ENCODE data around the gene SBK3. TPM values are rescaled to one million over a fixed set of nuclear protein-coding genes. Genes with fewer than 3 reads are reported as not detected.
"Not testable (repeated sequence)": the region's sequence is repeated elsewhere in the genome, so short reads cannot be mapped to it uniquely, and the experiment has no call there.

Gene SBK3, protein sequence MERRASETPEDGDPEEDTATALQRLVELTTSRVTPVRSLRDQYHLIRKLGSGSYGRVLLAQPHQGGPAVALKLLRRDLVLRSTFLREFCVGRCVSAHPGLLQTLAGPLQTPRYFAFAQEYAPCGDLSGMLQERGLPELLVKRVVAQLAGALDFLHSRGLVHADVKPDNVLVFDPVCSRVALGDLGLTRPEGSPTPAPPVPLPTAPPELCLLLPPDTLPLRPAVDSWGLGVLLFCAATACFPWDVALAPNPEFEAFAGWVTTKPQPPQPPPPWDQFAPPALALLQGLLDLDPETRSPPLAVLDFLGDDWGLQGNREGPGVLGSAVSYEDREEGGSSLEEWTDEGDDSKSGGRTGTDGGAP
- not detected for total RNA-seq

DNA sequence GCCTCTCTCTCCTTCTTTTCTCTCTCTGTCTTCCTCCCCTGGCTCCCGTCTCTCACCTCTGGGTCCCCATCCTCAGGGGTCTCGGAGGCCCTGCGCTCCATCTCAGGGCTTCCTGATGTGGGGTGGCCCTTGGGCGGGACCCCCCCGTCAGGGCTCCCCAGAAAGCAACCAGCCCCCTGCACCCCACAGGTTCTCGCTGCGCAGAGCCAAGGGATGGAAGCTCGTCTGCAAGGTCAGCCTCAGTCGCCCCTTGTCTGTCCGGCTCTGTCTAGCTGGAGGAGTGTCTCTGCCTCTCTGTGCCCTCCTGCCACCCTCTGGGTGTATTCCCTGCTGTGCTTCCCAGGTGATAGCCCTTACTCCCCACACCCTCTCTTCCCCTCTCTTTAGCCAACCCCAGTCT, at the start of gene SBK3:
Gene SBK3, minus strand, starts transcription at position 101 of the 400 bp plus-strand sequence. Its CDS starts 0 bp downstream, at position 101.
- H3K27ac Mint-ChIP-seq = no peak within 1 kb of the TSS
- H3K36me3 Mint-ChIP-seq = no peaks in the 10 kb centered on the region
- no peaks in the 10 kb centered on the region for H3K4me1 Mint-ChIP-seq (ENCODE audit: low read depth)
- H3K27me3 Mint-ChIP-seq = peaks cover 20% of the 10 kb centered on the region
- no peaks in the 10 kb centered on the region for H3K9me3 Mint-ChIP-seq
- POLR2A ChIA-PET = no interaction called here
- intact Hi-C loops (cut with micrococcal nuclease) = no loop called here
- DNase-seq = no peak
- no peak within 1 kb of the TSS for H3K4me3 Mint-ChIP-seq
- CTCF ChIA-PET = no interaction called here

DNA sequence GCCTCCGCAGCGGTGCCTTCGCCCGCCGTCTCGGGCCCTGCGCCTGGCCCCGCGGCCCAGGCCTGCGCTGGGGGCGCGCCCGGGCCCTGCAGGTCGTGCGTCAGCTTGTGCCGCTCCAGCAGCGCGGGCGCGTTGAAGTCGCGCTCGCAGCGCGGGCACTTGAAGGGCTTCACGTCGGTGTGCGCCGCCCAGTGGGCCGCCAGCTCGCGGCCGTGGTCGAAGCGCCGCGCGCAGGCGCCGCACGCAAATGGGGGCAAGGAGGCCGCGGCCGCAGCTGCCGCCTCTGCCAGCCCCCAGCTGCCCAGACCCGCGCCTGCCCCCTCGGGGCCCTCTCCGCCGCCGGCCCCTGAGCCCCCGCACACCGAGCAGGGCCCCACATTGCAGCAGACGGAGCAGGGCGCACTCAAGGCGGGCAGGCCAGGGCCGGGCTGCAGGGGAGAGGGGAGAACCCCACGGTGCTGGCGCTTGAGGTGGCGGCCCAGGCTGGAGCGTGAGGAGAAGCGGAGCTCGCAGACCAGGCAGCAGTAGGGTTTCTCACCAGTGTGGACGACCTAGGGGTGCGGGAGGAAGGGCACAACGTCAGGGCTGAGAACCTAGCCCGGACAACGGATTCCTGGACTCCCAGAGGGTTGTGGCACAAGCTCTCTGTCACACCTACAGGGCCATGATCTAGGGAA, 47.9 kb upstream of the SBK3 start:
- no peak for DNase-seq
- CTCF ChIA-PET = no interaction called here
- POLR2A ChIA-PET = no interaction called here
- intact Hi-C loops (cut with micrococcal nuclease) = no loop called here
- Mint-ChIP-seq H3K9me3 (no peaks in the 10 kb centered on the region), H3K27me3 (no peaks in the 10 kb centered on the region), H3K4me3 (no peak overlapping the region), H3K27ac (no peak overlapping the region), H3K4me1 (ENCODE audit: low read depth) (peaks cover 4% of the 10 kb centered on the region), H3K36me3 (peaks cover 33% of the 10 kb centered on the region)

DNA sequence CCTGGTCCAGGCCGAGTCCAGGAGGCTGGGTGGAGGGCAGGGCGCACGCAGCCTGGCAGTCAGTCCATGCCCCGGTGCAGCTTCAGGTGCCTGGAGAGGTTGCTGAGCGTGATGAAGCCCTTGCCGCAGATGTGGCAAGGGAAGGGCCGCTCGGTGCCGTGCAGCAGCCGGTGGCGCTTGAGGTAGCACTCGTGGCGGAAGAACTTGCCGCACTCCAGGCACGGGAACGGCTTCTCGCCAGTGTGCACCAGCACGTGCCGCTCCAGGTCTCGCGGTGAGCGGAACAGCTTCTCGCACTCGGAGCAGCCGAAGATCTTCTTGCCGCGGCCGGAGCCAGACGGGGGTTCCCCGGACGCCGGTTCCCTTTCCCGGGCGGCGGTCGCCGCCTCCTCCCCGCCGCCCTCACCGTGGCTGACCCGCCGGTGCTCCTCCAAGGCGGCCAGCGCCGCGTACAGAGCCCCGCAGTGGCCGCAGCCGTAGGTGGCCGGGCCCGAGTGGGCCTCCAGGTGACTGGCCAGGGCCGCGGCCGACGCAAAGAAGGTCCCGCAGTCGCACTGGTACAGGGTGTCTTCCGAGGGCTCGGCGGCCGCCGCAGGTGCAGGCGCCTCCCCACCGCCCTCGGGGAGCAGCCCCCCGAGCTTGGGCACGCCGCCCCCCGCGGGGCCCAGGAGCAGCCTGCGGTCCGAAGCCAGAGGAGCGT, 47.2 kb upstream of the SBK3 start:
- Mint-ChIP-seq H3K4me1 (ENCODE audit: low read depth) (peaks cover 4% of the 10 kb centered on the region), H3K27ac (no peak overlapping the region), H3K27me3 (no peaks in the 10 kb centered on the region), H3K9me3 (no peaks in the 10 kb centered on the region), H3K36me3 (peaks cover 33% of the 10 kb centered on the region), H3K4me3 (no peak overlapping the region)
- CTCF ChIA-PET = no interaction called here
- intact Hi-C loops (cut with micrococcal nuclease) = no loop called here
- POLR2A ChIA-PET = no interaction called here
- DNase-seq = no peak

DNA sequence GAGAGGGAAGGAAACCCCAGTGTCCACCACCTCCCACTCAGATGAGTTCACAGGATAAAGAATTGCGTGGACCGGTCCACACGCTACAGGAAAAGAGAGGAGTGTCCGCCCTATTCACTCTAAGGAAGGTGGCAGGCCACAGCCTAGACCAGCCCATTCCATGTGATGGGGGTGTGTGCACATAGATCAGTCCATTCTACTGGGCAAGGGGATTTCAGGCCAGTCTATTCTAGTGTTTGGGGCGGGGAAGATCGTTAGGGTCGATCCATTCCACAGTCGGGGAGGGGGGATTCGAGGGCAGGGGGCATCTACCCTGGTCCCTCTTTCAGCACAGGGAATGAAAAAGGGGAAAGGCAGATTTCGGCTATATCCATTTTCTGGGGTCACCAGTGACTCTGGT, 46.2 kb upstream of the SBK3 start:
- peaks cover 27% of the 10 kb centered on the region for H3K36me3 Mint-ChIP-seq
- intact Hi-C loops (cut with micrococcal nuclease) = no loop called here
- H3K4me3 Mint-ChIP-seq = no peak overlapping the region
- H3K9me3 Mint-ChIP-seq = no peaks in the 10 kb centered on the region
- no peak overlapping the region for H3K27ac Mint-ChIP-seq
- no peak for DNase-seq
- ChIA-PET CTCF (no interaction called here), POLR2A (no interaction called here)
- peaks cover 8% of the 10 kb centered on the region for H3K4me1 Mint-ChIP-seq (ENCODE audit: low read depth)
- no peaks in the 10 kb centered on the region for H3K27me3 Mint-ChIP-seq

DNA sequence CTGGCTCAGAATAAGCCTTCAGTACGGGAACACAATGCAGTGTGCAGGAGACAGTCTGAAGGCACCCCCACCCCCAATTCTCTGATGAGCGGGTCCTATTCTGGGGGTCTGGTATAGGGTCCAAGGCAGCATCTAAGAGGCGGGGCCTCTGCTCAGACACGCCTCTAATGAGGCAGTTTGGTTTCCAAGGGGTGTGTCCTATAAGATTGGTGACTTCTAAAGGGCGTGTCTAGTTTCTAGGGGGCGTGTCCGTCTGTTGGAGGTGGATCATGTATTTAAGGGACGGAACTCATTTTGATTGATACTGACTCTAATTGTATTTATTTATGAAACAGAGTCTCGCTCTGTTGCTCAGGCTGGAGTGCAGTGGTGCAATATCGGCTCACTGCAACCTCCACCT, 45.3 kb upstream of the SBK3 start:
- POLR2A ChIA-PET = no interaction called here

DNA sequence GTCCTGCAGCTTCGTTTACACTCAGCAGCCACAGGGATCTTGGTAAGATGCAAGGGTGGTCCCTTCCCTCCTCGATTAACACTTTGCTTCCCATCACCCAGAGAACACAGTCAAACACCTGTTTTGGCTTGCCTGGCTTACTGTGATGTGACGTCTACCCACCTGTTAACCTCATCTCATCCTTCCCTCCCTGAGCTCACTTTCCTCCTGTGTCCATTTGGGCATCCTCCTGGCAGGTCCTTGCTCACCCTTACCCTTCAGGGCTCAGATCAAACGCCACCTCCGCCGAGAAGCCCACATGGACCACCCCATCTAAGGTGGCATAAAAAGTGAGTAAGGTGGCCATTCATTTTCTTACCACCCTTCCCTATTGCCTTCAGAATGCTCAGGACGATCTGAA, 44.8 kb upstream of the SBK3 start:
- CTCF ChIA-PET = no interaction called here
- Mint-ChIP-seq H3K4me1 (ENCODE audit: low read depth) (peaks cover 18% of the 10 kb centered on the region), H3K27ac (no peak overlapping the region), H3K9me3 (no peaks in the 10 kb centered on the region), H3K4me3 (no peak overlapping the region), H3K27me3 (no peaks in the 10 kb centered on the region), H3K36me3 (peaks cover 14% of the 10 kb centered on the region)
- DNase-seq = no peak
- intact Hi-C loops (cut with micrococcal nuclease) = no loop called here
- POLR2A ChIA-PET = no interaction called here

More for the DNA sequence above, 45.3 kb upstream of the SBK3 start:
- peaks cover 19% of the 10 kb centered on the region for H3K36me3 Mint-ChIP-seq
- intact Hi-C loops (cut with micrococcal nuclease) = no loop called here
- no peaks in the 10 kb centered on the region for H3K27me3 Mint-ChIP-seq
- H3K9me3 Mint-ChIP-seq = no peaks in the 10 kb centered on the region
- peaks cover 13% of the 10 kb centered on the region for H3K4me1 Mint-ChIP-seq (ENCODE audit: low read depth)
- no peak overlapping the region for H3K4me3 Mint-ChIP-seq
- DNase-seq = no peak
- CTCF ChIA-PET = no interaction called here
- no peak overlapping the region for H3K27ac Mint-ChIP-seq

DNA sequence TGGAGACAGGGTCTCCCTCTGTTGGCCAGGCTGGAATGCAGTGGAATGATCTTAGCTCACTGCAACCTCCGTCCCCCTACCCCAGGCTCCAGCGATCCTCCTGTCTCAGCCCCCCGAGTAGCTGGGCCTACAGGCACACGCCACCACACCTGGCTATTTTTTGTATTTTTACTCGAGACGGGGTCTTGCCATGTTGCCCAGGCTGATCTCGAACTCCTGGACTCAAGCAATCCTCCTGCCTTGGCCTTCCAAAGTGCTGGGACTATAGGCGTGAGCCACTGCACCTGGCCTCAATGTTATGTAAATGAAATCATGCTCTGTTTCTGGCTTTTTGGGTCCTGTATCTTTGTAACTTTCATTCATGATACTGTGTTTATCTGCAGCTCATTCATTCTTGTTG, 43.4 kb upstream of the SBK3 start:
- Mint-ChIP-seq H3K27me3 (no peaks in the 10 kb centered on the region), H3K4me3 (no peak overlapping the region), H3K4me1 (ENCODE audit: low read depth) (peaks cover 18% of the 10 kb centered on the region), H3K27ac (no peak overlapping the region), H3K36me3 (peaks cover 8% of the 10 kb centered on the region), H3K9me3 (no peaks in the 10 kb centered on the region)
- CTCF ChIA-PET = interaction anchor here (2.0 to 3.2 kb wide), 3 partner anchors 10 to 84 kb away, joined by 7 to 12 read pairs (median 10); partner anchors contain the start of genes FIZ1 and ZNF865
- intact Hi-C loops (cut with micrococcal nuclease) = no loop called here
- no peak for DNase-seq
- POLR2A ChIA-PET = no interaction called here

DNA sequence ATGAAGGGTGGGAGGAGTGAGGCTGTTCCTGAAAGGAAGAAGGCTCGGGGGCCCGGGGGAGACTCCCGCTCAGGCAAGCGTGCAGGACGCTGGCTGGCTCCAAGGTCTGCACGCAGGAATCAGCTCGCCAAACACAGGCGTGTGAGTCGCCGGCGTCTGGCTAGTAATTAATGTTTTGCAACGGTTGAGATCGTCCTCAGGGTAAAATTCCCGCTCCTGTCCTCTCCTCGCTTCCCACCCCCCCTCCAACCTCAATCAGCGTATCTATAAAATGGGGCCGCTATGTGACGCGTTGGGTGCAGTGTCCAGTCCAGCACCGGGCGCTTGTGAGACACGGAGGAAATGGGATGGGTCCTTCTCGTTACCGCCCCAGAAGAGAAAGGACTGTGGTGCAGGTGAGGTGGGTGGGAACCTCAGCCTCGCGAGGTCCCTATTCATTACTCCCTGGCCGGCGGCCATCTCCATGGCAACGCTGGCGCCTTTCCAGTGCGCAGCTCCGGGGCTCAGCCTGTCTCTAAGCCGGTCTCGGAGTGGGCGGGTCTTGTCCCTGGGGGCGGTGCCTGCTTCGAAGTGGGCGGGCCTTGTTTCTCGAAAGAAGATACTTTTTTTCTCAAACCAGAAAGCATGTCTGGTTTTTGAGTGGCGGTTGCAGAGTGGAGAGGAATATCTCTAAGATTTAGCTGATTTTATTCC, 41.8 kb upstream of the SBK3 start:
- peaks cover 4% of the 10 kb centered on the region for H3K36me3 Mint-ChIP-seq
- H3K9me3 Mint-ChIP-seq = no peaks in the 10 kb centered on the region
- H3K4me1 Mint-ChIP-seq (ENCODE audit: low read depth) = peaks cover 19% of the 10 kb centered on the region
- H3K27me3 Mint-ChIP-seq = no peaks in the 10 kb centered on the region
- no peak overlapping the region for H3K27ac Mint-ChIP-seq
- H3K4me3 Mint-ChIP-seq = peak overlapping the region; percentile 75
- ChIA-PET POLR2A (interaction anchor here (1.7 kb wide), 1 partner anchor 12 kb away, joined by 7 read pairs; the partner anchor contains the start of gene FIZ1), CTCF (interaction anchor here (1.4 to 3.2 kb wide), 4 partner anchors 12 to 83 kb away, joined by 4 to 12 read pairs (median 8); partner anchors contain the start of genes FIZ1, ZNF784 and ZNF865)
- peak; percentile 96 for DNase-seq
- intact Hi-C loops (cut with micrococcal nuclease) = loop anchor here (1.0 kb wide), 1 partner anchor 12 kb away; the partner anchor contains the start of gene FIZ1

DNA sequence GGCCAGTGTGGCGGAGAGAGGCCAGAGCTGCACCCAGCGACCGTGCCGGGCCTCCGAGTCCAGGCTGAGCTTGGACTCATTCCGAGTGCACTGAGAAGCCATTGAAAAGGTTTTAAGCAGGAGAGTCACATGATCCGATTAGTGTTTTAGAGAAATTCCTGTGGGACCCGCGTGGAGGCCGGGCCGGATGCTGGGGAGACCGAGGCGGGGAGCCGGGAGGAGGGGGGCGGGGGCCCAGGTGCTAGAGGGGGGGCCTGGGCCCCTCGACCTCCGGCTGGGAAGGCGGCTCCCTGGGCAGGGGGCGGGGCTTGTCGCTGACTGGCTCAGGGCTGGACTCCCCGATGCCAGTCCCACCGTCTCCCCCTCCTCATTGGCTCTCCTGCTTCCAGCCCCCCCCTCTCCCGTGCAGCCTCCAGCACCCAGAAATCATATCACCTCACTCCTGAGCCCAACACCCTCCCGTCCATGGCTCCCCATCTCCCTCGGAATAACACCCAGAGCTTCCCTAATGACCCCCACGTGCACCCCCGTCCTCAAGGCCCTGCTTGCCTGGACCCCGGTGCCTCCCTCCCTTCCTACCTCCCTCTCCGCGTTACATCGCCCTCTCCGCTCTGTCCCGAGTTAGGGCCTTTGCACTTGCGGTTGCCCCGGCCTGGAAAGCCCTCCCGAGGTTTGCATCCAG, 40.5 kb upstream of the SBK3 start:
- ChIA-PET POLR2A (no interaction called here), CTCF (interaction anchor here (1.2 to 3.2 kb wide), 2 partner anchors 47 to 81 kb away, joined by 3 to 12 read pairs; no protein-coding TSS in a partner anchor)
- H3K27me3 Mint-ChIP-seq = no peaks in the 10 kb centered on the region
- DNase-seq = peak; percentile 68
- H3K4me3 Mint-ChIP-seq = peak overlapping the region; percentile 60
- intact Hi-C loops (cut with micrococcal nuclease) = no loop called here
- no peaks in the 10 kb centered on the region for H3K36me3 Mint-ChIP-seq
- no peaks in the 10 kb centered on the region for H3K9me3 Mint-ChIP-seq
- no peak overlapping the region for H3K27ac Mint-ChIP-seq
- H3K4me1 Mint-ChIP-seq (ENCODE audit: low read depth) = peaks cover 31% of the 10 kb centered on the region

DNA sequence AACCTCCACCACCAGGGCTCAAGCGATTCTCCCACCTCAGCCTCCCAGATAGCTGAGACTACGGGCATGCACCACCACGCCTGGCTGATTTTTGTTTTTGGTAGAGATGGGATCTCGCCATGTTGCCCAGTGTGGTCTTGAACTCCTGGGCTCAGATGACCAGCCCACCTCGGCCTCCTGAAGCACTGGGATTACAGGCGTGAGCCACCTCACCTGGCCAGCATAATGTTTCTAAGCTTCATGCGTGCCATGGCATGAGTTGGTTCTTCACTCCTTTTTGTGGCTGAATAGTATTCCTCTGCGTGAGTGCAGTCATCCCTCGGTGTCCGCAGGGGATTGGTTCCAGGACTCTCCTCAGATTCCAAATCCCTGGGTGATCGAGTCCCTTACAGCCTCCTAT, 39.5 kb upstream of the SBK3 start:
- Mint-ChIP-seq H3K4me3 (no peak overlapping the region), H3K27ac (no peak overlapping the region), H3K4me1 (ENCODE audit: low read depth) (peaks cover 32% of the 10 kb centered on the region), H3K36me3 (no peaks in the 10 kb centered on the region), H3K27me3 (no peaks in the 10 kb centered on the region), H3K9me3 (no peaks in the 10 kb centered on the region)
- intact Hi-C loops (cut with micrococcal nuclease) = no loop called here
- POLR2A ChIA-PET = no interaction called here
- CTCF ChIA-PET = interaction anchor here (1.2 kb wide), 1 partner anchor 48 kb away, joined by 3 read pairs; no protein-coding TSS in a partner anchor
- no peak for DNase-seq

DNA sequence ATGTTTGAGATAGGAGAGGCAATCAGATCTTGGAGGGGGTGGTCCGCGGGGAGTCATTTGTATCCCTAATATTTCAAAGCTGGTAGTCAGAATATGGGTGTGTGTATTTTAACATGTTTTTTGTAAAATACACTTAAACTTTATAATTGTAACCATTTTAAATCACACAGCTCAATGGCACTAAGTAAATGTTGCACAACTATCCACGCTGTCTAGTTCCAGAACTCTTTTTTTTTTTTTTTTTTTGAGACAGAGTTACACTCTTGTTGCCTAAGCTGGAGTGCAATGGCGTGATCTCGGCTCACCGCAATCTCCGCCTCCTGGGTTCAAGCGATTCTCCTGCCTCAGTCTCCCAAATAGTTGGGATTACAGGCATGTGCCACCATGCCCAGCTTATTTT, 38.6 kb upstream of the SBK3 start:
- intact Hi-C loops (cut with micrococcal nuclease); H3K9me3 Mint-ChIP-seq: not testable (repeated sequence)

More for the DNA sequence above, 38.6 kb upstream of the SBK3 start:
- DNase-seq, H3K27me3 Mint-ChIP-seq, H3K4me3 Mint-ChIP-seq, POLR2A ChIA-PET, H3K36me3 Mint-ChIP-seq, H3K27ac Mint-ChIP-seq: not testable (repeated sequence)
- H3K4me1 Mint-ChIP-seq (ENCODE audit: low read depth) = peaks cover 36% of the 10 kb centered on the region
- CTCF ChIA-PET = interaction anchor here (0.8 to 1.3 kb wide), 3 partner anchors 49 to 79 kb away, joined by 3 read pairs; no protein-coding TSS in a partner anchor
